GM23248 (cell line): ENCODE results near the gene RAB37. TPM values are rescaled to one million over a fixed set of nuclear protein-coding genes. Genes with fewer than 3 reads are reported as not detected.

ENCODE experiments used
- DNase-seq: peaks from one replicate; pipeline ENCODE4 v3.0.0-alpha.2; 2015
- H2AFZ ChIP-seq: fragments of 200-600 bp; sonication (generic); 2 replicates; pipeline ENCODE4 v1.6.1; 2016; ENCODE audit warnings: antibody characterized with exemption
- H3F3A ChIP-seq: fragments of 200-600 bp; sonication (generic); 2 replicates; pipeline ENCODE4 v1.6.1; 2016; ENCODE audit warnings: mild to moderate bottlenecking, antibody characterized with exemption, mixed run types; ENCODE audit not compliant: insufficient read depth
- H3K27ac ChIP-seq: fragments of 200-600 bp; sonication (generic); 2 replicates; pipeline ENCODE4 v1.5.1; 2016; ENCODE audit warnings: mild to moderate bottlenecking
- H3K27me3 ChIP-seq: fragments of 200-600 bp; sonication (generic); replicated peaks from 2 replicates; pipeline ENCODE4 v1.6.1; 2016; ENCODE audit warnings: mild to moderate bottlenecking; ENCODE audit not compliant: insufficient read depth
- H3K36me3 ChIP-seq: fragments of 200-600 bp; sonication (generic); 2 replicates; pipeline ENCODE4 v1.6.1; 2016; ENCODE audit warnings: low read depth, mild to moderate bottlenecking
- H3K4me1 ChIP-seq: fragments of 200-600 bp; sonication (generic); 2 replicates; pipeline ENCODE4 v1.6.1; 2016; ENCODE audit warnings: mild to moderate bottlenecking; ENCODE audit not compliant: insufficient read depth
- H3K4me2 ChIP-seq: fragments of 200-600 bp; sonication (generic); one replicate; pipeline ENCODE4 v1.6.1; 2016; ENCODE audit warnings: mild to moderate bottlenecking; ENCODE audit not compliant: unreplicated experiment
- H3K4me3 ChIP-seq: fragments of 200-600 bp; sonication (generic); 2 replicates; pipeline ENCODE4 v1.5.1; 2016; ENCODE audit warnings: mild to moderate bottlenecking
- H3K79me2 ChIP-seq: fragments of 200-600 bp; sonication (generic); 2 replicates; pipeline ENCODE4 v1.6.1; 2016; ENCODE audit warnings: mild to moderate bottlenecking; ENCODE audit not compliant: insufficient read depth
- H3K9ac ChIP-seq: fragments of 200-600 bp; sonication (generic); 2 replicates; pipeline ENCODE4 v1.6.1; 2016; ENCODE audit warnings: mild to moderate bottlenecking
- H3K9me2 ChIP-seq: fragments of 200-600 bp; sonication (generic); 2 replicates; pipeline ENCODE4 v1.6.1; 2016; ENCODE audit warnings: mixed run types, mild to moderate bottlenecking, moderate library complexity; ENCODE audit not compliant: insufficient read depth
- H3K9me3 ChIP-seq: fragments of 200-600 bp; sonication (generic); one replicate; pipeline ENCODE4 v1.6.1; 2017; ENCODE audit warnings: low read depth
- H4K20me1 ChIP-seq: fragments of 200-600 bp; sonication (generic); 2 replicates; pipeline ENCODE4 v1.6.0; 2016; ENCODE audit not compliant: insufficient read depth
- EZH2 ChIP-seq: fragments of 200-600 bp; sonication (generic); IDR thresholded peaks from 2 replicates; pipeline ENCODE4 v1.6.1; 2018; ENCODE audit warnings: antibody characterized with exemption, mild to moderate bottlenecking; ENCODE audit not compliant: insufficient read depth, poor library complexity, severe bottlenecking
- EZH2phosphoT487 ChIP-seq: fragments of 200-600 bp; sonication (generic); IDR thresholded peaks from 2 replicates; pipeline ENCODE4 v1.6.1; 2018; ENCODE audit warnings: antibody characterized with exemption, moderate library complexity, mild to moderate bottlenecking, low read depth; ENCODE audit not compliant: insufficient read depth
- WGBS, 2 experiments: methylation state at CpG; one replicate each; pipeline ENCODE4 v1.1.6; 2015 to 2017; ENCODE audit warnings: low lambda C conversion rate in 2 of 2, low coverage in 1 of 2; ENCODE audit errors: missing lambda C conversion rate in 2 of 2; 5-methylcytosine and 5-hydroxymethylcytosine counted together
- in situ Hi-C: fragments of 300-500 bp; cut with MboI; formaldehyde crosslinking; loops from 2 replicates; pipeline ENCODE4 v1.15.0; 2020
- polyA plus RNA-seq: library from polyadenylated mRNA; unstranded; fragments of >200 nt; fragmentation: Nextera tagmentation; extraction: Ambion mirVana; gene quantifications from 2 replicates; pipeline ENCODE4 v1.2.1, GENCODE V29; 2016
- total RNA-seq: library from RNA; depleted of rRNA; stranded (reverse); fragments of >200 nt; shearing (Covaris generic); gene quantifications from 2 replicates; pipeline ENCODE4 v1.2.3, GENCODE V29; 2014

Gene RAB37
- total and polyA plus RNA-seq, 2 experiments from 2014 or later, result 0.11 TPM; not detected in 1

GRCh38 chr17:74764751-74765286, 27.8 kb downstream of the RAB37 start:
- in situ Hi-C loops, result no loop called here
- Histone ChIP-seq H3K4me1 (peaks cover 13% of the 10 kb centered on the region), H3K27ac (no peak overlapping the region), H2AFZ (no peak overlapping the region), H3K4me2 (no peak overlapping the region), H4K20me1 (no peaks in the 10 kb centered on the region), H3F3A (peaks cover 15% of the 10 kb centered on the region), H3K79me2 (no peaks in the 10 kb centered on the region), H3K9me2 (no peaks in the 10 kb centered on the region), H3K9ac (no peak overlapping the region), H3K9me3 (no peaks in the 10 kb centered on the region), H3K27me3 (no peaks in the 10 kb centered on the region), H3K36me3 (no peaks in the 10 kb centered on the region), H3K4me3 (no peak overlapping the region)
- DNase-seq, result no peak
- 81% methylated on average over 4 of the region's 4 CpGs for WGBS, 2 experiments
- TF ChIP-seq EZH2phosphoT487 (no peak), EZH2 (no peak)

GRCh38 chr17:74766413-74766812, 29.4 kb downstream of the RAB37 start:
- H3K4me3 ChIP-seq, result no peak overlapping the region
- DNase-seq, result no peak
- H3K4me2 ChIP-seq, result no peak overlapping the region
- 76 to 82% methylated on average over 2 of the region's 2 CpGs for WGBS, 2 experiments
- TF ChIP-seq EZH2, result no peak
- H4K20me1 ChIP-seq, result no peaks in the 10 kb centered on the region
- in situ Hi-C loops, result no loop called here
- no peaks in the 10 kb centered on the region for H3K9me2 ChIP-seq
- no peak overlapping the region for H3K27ac ChIP-seq
- 0 out of 2 replicates have a peak, but pooled peaks cover 3% of the 10 kb centered on the region for H3K36me3 ChIP-seq
- H2AFZ ChIP-seq, result no peak overlapping the region
- peaks cover 13% of the 10 kb centered on the region for H3K4me1 ChIP-seq
- H3K9ac ChIP-seq, result no peak overlapping the region
- no peaks in the 10 kb centered on the region for H3K27me3 ChIP-seq
- no peaks in the 10 kb centered on the region for H3K79me2 ChIP-seq
- no peaks in the 10 kb centered on the region for H3K9me3 ChIP-seq
- H3F3A ChIP-seq, result peaks cover 16% of the 10 kb centered on the region

DNA sequence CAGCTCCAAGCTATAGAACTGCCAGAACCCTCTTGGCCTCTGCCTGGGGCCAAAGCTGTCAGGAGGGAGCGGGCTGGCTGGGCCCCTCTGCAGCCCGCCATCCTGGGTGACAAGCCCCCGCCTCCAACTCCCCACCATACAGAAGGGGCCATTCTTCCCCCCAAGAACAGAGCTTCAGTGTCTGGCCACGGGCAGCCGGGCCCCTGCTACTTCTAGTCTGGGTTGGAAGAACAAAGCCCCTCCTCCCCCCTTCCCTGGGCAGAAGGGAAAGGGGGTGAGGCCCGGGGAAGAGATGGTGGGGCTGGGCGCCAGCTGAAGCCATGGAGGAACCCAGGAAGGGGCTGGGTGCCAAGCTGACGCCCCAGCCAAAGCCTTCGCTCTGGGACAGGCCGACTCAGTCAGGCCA, 30.1 kb downstream of the RAB37 start:
- 76 to 89% methylated on average over 7 to 10 of the region's 10 CpGs for whole genome bisulfite sequencing, 2 experiments
- H2AFZ ChIP-seq, result no peak overlapping the region
- H3K36me3 ChIP-seq, result 0 out of 2 replicates have a peak, but pooled peaks cover 3% of the 10 kb centered on the region
- H3K27me3 ChIP-seq, result no peaks in the 10 kb centered on the region
- no peaks in the 10 kb centered on the region for H3K9me3 ChIP-seq
- no peak overlapping the region for H3K4me3 ChIP-seq
- H3F3A ChIP-seq, result peaks cover 16% of the 10 kb centered on the region
- no peak overlapping the region for H3K9ac ChIP-seq
- H4K20me1 ChIP-seq, result no peaks in the 10 kb centered on the region
- H3K4me1 ChIP-seq, result peaks cover 13% of the 10 kb centered on the region
- in situ Hi-C loops, result no loop called here
- H3K9me2 ChIP-seq, result no peaks in the 10 kb centered on the region
- TF ChIP-seq EZH2phosphoT487 (no peak), EZH2 (no peak)
- H3K27ac ChIP-seq, result no peak overlapping the region
- no peak overlapping the region for H3K4me2 ChIP-seq
- no peak for DNase-seq
- no peaks in the 10 kb centered on the region for H3K79me2 ChIP-seq

DNA sequence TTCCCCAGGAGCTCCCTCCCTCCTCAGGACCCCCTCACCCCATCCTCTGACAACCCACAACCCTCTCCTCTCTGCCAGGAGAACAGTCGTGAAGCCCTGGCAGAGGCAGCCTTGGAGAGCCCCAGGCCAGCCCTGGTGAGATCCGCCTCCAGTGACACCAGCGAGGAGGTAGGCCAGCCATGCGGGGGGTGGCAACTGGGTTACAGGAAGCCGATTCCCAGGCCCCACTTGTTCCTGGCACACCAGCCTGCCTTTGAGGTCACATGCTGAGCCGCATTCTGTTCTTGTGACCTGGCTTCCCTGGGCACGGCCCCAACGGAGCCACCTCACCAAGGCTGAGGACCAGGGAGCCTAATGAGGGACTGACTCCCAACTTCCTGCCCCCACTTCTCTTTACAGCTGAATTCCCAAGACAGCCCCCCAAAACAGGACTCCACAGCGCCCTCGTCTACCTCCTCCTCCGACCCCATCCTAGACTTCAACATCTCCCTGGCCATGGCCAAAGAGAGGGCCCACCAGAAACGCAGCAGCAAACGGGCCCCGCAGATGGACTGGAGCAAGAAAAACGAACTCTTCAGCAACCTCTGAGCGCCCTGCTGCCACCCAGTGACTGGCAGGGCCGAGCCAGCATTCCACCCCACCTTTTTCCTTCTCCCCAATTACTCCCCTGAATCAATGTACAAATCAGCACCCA, 31.2 kb downstream of the RAB37 start:
- Histone ChIP-seq H2AFZ (peak overlapping the region; percentile 17; the same call in 1 of the 2 replicates), H3K27me3 (no peaks in the 10 kb centered on the region), H3F3A (peaks cover 16% of the 10 kb centered on the region), H3K79me2 (peaks cover 2% of the 10 kb centered on the region), H4K20me1 (no peaks in the 10 kb centered on the region), H3K4me1 (peaks cover 13% of the 10 kb centered on the region), H3K9me3 (no peaks in the 10 kb centered on the region), H3K27ac (peak overlapping the region; percentile 73), H3K4me3 (no peak overlapping the region), H3K36me3 (0 out of 2 replicates have a peak, but pooled peaks cover 3% of the 10 kb centered on the region), H3K9ac (peak overlapping the region; percentile 48), H3K9me2 (no peaks in the 10 kb centered on the region), H3K4me2 (no peak overlapping the region)
- in situ Hi-C loops, result no loop called here
- peak; percentile 92 for DNase-seq
- TF ChIP-seq EZH2 (no peak), EZH2phosphoT487 (no peak)
- WGBS, 2 experiments, result 49 to 52% methylated on average over 17 of the region's 17 CpGs
